ENCODE measurements around the gene UCK1.

Gene UCK1

GRCh38 chr9:131513177-131513576 is 17.9 kb downstream of the UCK1 start:
- no peak overlapping the region for H3K4me3 ChIP-seq (ENCODE audit: low read depth, low read length)
- DNase-seq (ENCODE audit: low read depth): no peak
- no peak for TF ChIP-seq MAX (IDR thresholded peaks at IDR 0.05; ENCODE audit: low read depth, low read length)
- no peak for TF ChIP-seq CTCF (IDR thresholded peaks at IDR 0.05; ENCODE audit: low read depth, low read length)
- TF ChIP-seq MYC (IDR thresholded peaks at IDR 0.05; ENCODE audit: low read depth, low read length): no peak
- no peak for TF ChIP-seq POLR2A (IDR thresholded peaks at IDR 0.05; ENCODE audit: extremely low read depth, insufficient read length)

GRCh38 chr9:131511880-131512279 is 19.2 kb downstream of the UCK1 start:
- H3K4me3 ChIP-seq (ENCODE audit: low read depth, low read length): no peak overlapping the region
- DNase-seq (ENCODE audit: low read depth): no peak
- TF ChIP-seq MAX (IDR thresholded peaks at IDR 0.05; ENCODE audit: low read depth, low read length): no peak
- TF ChIP-seq CTCF (IDR thresholded peaks at IDR 0.05; ENCODE audit: low read depth, low read length): no peak
- TF ChIP-seq POLR2A (IDR thresholded peaks at IDR 0.05; ENCODE audit: extremely low read depth, insufficient read length): no peak
- no peak for TF ChIP-seq MYC (IDR thresholded peaks at IDR 0.05; ENCODE audit: low read depth, low read length)

- no peak for DNase-seq (ENCODE audit: low read depth)
- H3K4me3 ChIP-seq (ENCODE audit: low read depth, low read length): no peak overlapping the region
- TF ChIP-seq CTCF (IDR thresholded peaks at IDR 0.05; ENCODE audit: low read depth, low read length) (no peak), MYC (IDR thresholded peaks at IDR 0.05; ENCODE audit: low read depth, low read length) (no peak), POLR2A (IDR thresholded peaks at IDR 0.05; ENCODE audit: extremely low read depth, insufficient read length) (no peak), MAX (IDR thresholded peaks at IDR 0.05; ENCODE audit: low read depth, low read length) (no peak)
These were observed 19.6 kb downstream of the UCK1 start for GRCh38 chr9:131511416-131511815.

- TF ChIP-seq POLR2A (IDR thresholded peaks at IDR 0.05; ENCODE audit: extremely low read depth, insufficient read length) (no peak), MYC (IDR thresholded peaks at IDR 0.05; ENCODE audit: low read depth, low read length) (no peak), CTCF (IDR thresholded peaks at IDR 0.05; ENCODE audit: low read depth, low read length) (no peak), MAX (IDR thresholded peaks at IDR 0.05; ENCODE audit: low read depth, low read length) (no peak)
- H3K4me3 ChIP-seq (ENCODE audit: low read depth, low read length): no peak overlapping the region
- no peak for DNase-seq (ENCODE audit: low read depth)
These were observed 26.1 kb downstream of the UCK1 start for GRCh38 chr9:131505012-131505411.

- H3K4me3 ChIP-seq (ENCODE audit: low read depth, low read length): peak overlapping the region; percentile 73
- peak; percentile 78 for DNase-seq (ENCODE audit: low read depth)
- TF ChIP-seq CTCF (IDR thresholded peaks at IDR 0.05; ENCODE audit: low read depth, low read length): peak; percentile 9
- no peak for TF ChIP-seq MAX (IDR thresholded peaks at IDR 0.05; ENCODE audit: low read depth, low read length)
These were observed 27.2 kb downstream of the UCK1 start for GRCh38 chr9:131503626-131504465.
